Measurements from ENCODE around the gene FST.

Gene FST

DNA sequence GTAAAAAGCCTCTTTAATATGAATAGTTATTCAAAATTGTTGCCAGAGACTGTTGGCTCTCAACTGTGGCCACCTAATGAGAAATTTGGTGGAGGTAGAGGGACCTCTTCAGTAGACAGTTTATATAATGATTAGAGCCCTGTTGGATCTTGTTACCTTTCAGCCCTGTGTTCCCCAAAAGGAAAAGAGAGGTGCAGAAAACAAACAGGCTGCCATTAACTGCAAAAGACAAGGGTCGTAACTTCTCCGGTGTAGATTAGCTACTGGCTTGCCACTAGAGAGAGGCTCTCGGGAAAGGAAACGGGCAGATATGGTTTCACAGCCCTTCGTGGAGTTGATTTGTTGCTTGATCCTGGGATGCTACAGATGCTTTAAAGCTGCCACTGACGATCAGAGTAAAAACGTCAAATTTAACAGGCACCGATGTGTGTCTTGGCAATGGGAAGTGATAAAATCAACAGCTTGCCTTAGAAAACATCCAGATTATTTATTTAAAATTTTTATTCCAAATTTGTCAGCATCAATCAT is 7.8 kb downstream of the FST start:
- H3K4me3 ChIP-seq (ENCODE audit: low read depth in 1 of 2, low read length in 2 of 2): no peak overlapping the region
- no peaks in the 10 kb centered on the region for H3K36me3 ChIP-seq (ENCODE audit: control insufficient read depth in 1 of 2, insufficient read depth in 2 of 2, low read length in 2 of 2)
- no peak overlapping the region for H3K27ac ChIP-seq (ENCODE audit: low read length)
- H3K27me3 ChIP-seq (ENCODE audit: low read depth, low read length): no peaks in the 10 kb centered on the region
- no peaks in the 10 kb centered on the region for H3K4me1 ChIP-seq (ENCODE audit: control insufficient read depth in 1 of 2, insufficient read depth in 2 of 2, low read length in 2 of 2)
- no peaks in the 10 kb centered on the region for H3K9me3 ChIP-seq (ENCODE audit: control insufficient read depth in 1 of 2, low read length in 2 of 2)

DNA sequence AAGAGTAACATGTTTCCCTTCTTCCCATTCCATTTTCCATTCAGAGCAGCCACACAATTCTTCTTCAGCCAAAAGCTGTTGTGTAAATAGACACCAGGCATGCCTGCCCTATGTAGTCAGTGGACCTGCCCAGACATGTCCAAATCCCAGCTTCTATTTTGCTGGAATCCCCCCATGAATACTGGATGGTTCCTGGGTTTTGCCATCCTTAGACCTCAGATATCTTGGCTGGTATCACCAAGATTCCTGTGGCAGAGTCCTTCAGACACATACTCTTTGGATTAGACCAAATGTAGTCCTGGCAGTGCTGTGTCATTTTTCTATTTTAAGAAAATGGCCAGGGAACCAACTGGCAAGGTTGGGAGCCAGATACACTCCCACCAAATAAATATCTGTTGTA is 10.3 kb downstream of the FST start:
- H3K36me3 ChIP-seq (ENCODE audit: control insufficient read depth in 1 of 2, insufficient read depth in 2 of 2, low read length in 2 of 2): no peaks in the 10 kb centered on the region
- H3K27ac ChIP-seq (ENCODE audit: low read length): no peak overlapping the region
- no peaks in the 10 kb centered on the region for H3K4me1 ChIP-seq (ENCODE audit: control insufficient read depth in 1 of 2, insufficient read depth in 2 of 2, low read length in 2 of 2)
- H3K9me3 ChIP-seq (ENCODE audit: control insufficient read depth in 1 of 2, low read length in 2 of 2): peaks cover 0 to 3% of the 10 kb centered on the region in 2 donors
- no peaks in the 10 kb centered on the region for H3K27me3 ChIP-seq (ENCODE audit: low read depth, low read length)
- H3K4me3 ChIP-seq (ENCODE audit: low read depth in 1 of 2, low read length in 2 of 2): no peak overlapping the region

DNA sequence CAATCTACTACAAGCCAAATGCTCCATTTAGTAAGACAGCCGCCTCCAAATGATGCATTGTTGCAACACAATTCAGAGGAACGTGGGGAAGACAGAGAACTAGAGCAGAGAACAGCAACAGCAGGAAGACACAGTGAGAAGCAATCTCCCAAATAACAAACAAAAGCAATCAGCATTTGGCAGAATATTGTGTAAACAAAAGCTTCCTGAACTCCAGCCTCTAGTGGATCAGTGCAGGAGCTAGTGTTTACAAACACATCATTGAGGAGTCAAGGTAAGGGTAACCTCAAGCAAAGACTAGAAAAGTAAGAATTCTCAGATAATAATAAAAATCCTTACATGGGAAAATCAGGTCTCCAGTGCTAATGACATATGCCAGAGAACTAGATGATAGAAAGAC is 20.6 kb downstream of the FST start:
- no peak overlapping the region for H3K4me3 ChIP-seq (ENCODE audit: low read depth in 1 of 2, low read length in 2 of 2)
- no peaks in the 10 kb centered on the region for H3K27me3 ChIP-seq (ENCODE audit: low read depth, low read length)
- no peaks in the 10 kb centered on the region for H3K9me3 ChIP-seq (ENCODE audit: control insufficient read depth in 1 of 2, low read length in 2 of 2)
- H3K4me1 ChIP-seq (ENCODE audit: control insufficient read depth in 1 of 2, insufficient read depth in 2 of 2, low read length in 2 of 2): no peaks in the 10 kb centered on the region
- no peaks in the 10 kb centered on the region for H3K36me3 ChIP-seq (ENCODE audit: control insufficient read depth in 1 of 2, insufficient read depth in 2 of 2, low read length in 2 of 2)
- H3K27ac ChIP-seq (ENCODE audit: low read length): no peak overlapping the region

DNA sequence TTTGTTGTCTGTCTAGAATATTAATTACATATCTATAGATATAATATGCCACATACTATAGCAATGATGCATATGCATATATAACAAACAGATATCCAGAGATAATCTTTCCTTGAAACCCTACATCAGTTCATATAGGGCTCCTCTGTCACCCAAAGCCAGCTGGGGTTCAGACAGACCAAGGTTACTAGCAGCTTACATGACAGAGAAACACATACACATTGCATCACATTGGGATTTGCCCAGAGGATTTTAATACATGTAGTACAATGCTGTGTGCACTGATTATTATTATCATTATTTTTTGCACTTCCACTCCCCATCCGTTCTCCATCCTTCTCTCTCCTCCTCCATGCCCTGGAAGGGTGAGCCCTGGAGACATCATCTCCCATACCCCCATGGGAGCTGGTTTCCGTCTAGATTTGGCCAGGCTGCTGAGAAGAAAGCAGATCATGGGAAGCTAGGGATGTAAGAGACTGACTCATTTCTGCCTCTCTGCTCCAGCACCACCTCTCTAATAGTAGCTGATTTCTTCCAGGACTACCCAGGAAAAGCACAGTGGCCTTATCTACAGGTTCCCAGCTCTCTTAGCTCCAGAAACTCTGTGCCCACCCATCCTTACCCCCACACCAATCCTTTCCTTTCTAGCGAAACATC is 23.3 kb downstream of the FST start:
- no peaks in the 10 kb centered on the region for H3K4me1 ChIP-seq (ENCODE audit: control insufficient read depth in 1 of 2, insufficient read depth in 2 of 2, low read length in 2 of 2)
- H3K36me3 ChIP-seq (ENCODE audit: control insufficient read depth in 1 of 2, insufficient read depth in 2 of 2, low read length in 2 of 2): no peaks in the 10 kb centered on the region
- H3K27me3 ChIP-seq (ENCODE audit: low read depth, low read length): no peaks in the 10 kb centered on the region
- H3K4me3 ChIP-seq (ENCODE audit: low read depth in 1 of 2, low read length in 2 of 2): no peak overlapping the region
- H3K9me3 ChIP-seq (ENCODE audit: control insufficient read depth in 1 of 2, low read length in 2 of 2): peaks cover 0 to 4% of the 10 kb centered on the region in 2 donors
- no peak overlapping the region for H3K27ac ChIP-seq (ENCODE audit: low read length)

DNA sequence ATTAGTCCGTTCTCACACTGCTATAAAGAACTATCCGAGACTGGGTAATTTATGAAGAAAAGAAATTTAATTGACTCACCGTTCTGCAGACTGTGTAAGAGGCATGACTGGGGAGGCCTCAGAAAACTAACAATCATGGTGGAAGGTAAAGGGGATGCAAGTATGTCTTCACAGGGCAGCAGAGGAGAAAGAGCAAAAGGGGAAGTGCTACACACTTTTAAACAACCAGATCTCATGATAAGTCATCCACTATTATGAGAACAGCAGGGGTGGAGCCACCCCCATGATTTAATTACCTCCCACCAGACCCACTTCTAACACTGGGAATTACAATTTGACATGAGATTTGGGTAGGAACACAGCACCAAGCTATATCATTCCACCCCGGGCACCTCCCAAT is 26.6 kb downstream of the FST start:
- H3K27ac ChIP-seq (ENCODE audit: low read length): no peak overlapping the region
- H3K36me3 ChIP-seq (ENCODE audit: control insufficient read depth in 1 of 2, insufficient read depth in 2 of 2, low read length in 2 of 2): no peaks in the 10 kb centered on the region
- H3K4me1 ChIP-seq (ENCODE audit: control insufficient read depth in 1 of 2, insufficient read depth in 2 of 2, low read length in 2 of 2): no peaks in the 10 kb centered on the region
- no peak overlapping the region for H3K4me3 ChIP-seq (ENCODE audit: low read depth in 1 of 2, low read length in 2 of 2)
- H3K9me3 ChIP-seq (ENCODE audit: control insufficient read depth in 1 of 2, low read length in 2 of 2): peaks cover 4 to 18% of the 10 kb centered on the region in 2 donors
- H3K27me3 ChIP-seq (ENCODE audit: low read depth, low read length): no peaks in the 10 kb centered on the region

DNA sequence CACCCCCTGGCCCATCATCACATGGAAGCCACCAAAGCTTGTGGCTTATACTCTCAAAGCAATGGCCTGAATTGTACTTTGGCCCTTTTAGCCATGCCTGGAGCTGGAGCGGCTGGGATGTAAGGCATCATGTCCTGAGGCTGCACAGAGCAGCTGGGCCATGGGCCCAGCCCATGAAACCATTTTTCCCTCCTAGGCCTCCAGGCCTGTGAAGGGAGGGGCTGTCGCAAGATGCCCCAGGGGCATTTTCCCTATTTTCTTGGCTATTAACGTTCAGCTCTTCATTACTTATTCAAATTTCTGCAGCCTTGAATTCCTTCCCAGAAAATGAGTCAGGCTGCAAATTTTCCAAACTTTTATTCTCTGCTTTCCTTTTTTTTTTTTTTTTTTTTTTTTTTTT is 27.7 kb downstream of the FST start:
- Histone ChIP-seq H3K4me1 (ENCODE audit: control insufficient read depth in 1 of 2, insufficient read depth in 2 of 2, low read length in 2 of 2) (no peaks in the 10 kb centered on the region), H3K4me3 (ENCODE audit: low read depth in 1 of 2, low read length in 2 of 2) (no peak overlapping the region), H3K27me3 (ENCODE audit: low read depth, low read length) (no peaks in the 10 kb centered on the region), H3K27ac (ENCODE audit: low read length) (no peak overlapping the region), H3K9me3 (ENCODE audit: control insufficient read depth in 1 of 2, low read length in 2 of 2) (peaks cover 4 to 22% of the 10 kb centered on the region in 2 donors), H3K36me3 (ENCODE audit: control insufficient read depth in 1 of 2, insufficient read depth in 2 of 2, low read length in 2 of 2) (no peaks in the 10 kb centered on the region)

DNA sequence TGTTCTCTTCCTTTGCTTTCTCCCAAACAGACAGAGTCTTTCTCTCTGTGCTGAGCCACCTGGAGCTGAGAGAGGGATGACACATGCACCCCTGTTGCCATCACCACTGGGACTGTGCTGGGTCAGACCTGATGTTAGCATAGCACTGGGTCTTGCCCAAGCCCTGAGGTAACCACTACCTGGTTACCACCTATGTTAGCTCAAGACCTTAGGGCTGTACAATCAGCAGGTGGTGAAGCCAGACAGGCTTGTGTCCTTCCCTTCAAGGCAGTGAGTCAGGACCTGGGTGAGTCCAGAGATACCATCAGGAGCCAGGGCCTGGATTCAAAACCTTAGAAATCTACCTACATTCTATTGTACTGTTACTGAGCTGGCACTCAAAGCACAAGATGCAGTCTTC is 32.1 kb downstream of the FST start:
- Histone ChIP-seq H3K4me3 (ENCODE audit: low read depth in 1 of 2, low read length in 2 of 2) (no peak overlapping the region), H3K4me1 (ENCODE audit: control insufficient read depth in 1 of 2, insufficient read depth in 2 of 2, low read length in 2 of 2) (no peaks in the 10 kb centered on the region), H3K27ac (ENCODE audit: low read length) (no peak overlapping the region), H3K36me3 (ENCODE audit: control insufficient read depth in 1 of 2, insufficient read depth in 2 of 2, low read length in 2 of 2) (no peaks in the 10 kb centered on the region), H3K27me3 (ENCODE audit: low read depth, low read length) (no peaks in the 10 kb centered on the region), H3K9me3 (ENCODE audit: control insufficient read depth in 1 of 2, low read length in 2 of 2) (peaks cover 4 to 22% of the 10 kb centered on the region in 2 donors)

DNA sequence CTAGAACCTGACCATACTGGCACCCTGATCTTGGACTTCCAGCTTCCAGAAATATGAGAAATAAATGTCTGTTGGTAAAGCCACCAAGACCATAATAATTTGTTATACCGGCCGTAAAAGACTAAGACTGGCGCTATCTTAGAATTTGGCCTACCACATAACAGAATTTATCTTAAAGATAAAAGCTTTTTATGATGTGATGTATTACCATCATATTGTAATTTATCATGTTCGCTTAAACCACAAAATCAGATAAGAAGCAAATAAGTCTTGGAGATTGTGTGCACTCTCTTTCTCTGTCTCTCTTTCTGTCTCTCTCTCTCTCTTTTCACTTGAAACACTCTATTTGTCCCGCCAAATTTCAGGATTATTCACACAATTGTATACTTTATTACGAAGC is 35.6 kb downstream of the FST start:
- no peak overlapping the region for H3K4me3 ChIP-seq (ENCODE audit: low read depth in 1 of 2, low read length in 2 of 2)
- H3K4me1 ChIP-seq (ENCODE audit: control insufficient read depth in 1 of 2, insufficient read depth in 2 of 2, low read length in 2 of 2): no peaks in the 10 kb centered on the region
- H3K9me3 ChIP-seq (ENCODE audit: control insufficient read depth in 1 of 2, low read length in 2 of 2): peaks cover 3 to 11% of the 10 kb centered on the region in 2 donors
- H3K27me3 ChIP-seq (ENCODE audit: low read depth, low read length): no peaks in the 10 kb centered on the region
- no peak overlapping the region for H3K27ac ChIP-seq (ENCODE audit: low read length)
- no peaks in the 10 kb centered on the region for H3K36me3 ChIP-seq (ENCODE audit: control insufficient read depth in 1 of 2, insufficient read depth in 2 of 2, low read length in 2 of 2)

DNA sequence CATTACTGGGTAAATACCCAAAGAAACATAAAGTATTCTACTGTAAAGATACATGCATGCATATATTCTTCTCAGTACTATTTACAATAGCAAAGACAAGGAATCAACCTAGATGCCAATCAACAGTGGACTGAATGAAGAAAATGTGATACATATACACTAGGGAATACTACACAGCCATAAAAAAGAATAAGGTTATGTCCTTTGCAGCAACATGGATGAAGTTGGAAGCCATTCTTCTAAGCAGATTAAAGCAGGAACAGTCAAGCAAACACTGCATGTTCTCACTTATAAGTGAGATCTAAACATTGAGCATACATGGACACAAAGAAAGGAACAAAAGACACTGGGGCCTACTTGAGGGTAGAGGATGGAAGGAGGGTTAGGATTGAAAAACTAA is 40.4 kb downstream of the FST start:
- Histone ChIP-seq H3K4me3 (ENCODE audit: low read depth in 1 of 2, low read length in 2 of 2) (no peak overlapping the region), H3K27ac (ENCODE audit: low read length) (no peak overlapping the region), H3K27me3 (ENCODE audit: low read depth, low read length) (no peaks in the 10 kb centered on the region), H3K9me3 (ENCODE audit: control insufficient read depth in 1 of 2, low read length in 2 of 2) (peaks cover 3 to 5% of the 10 kb centered on the region in 2 donors), H3K36me3 (ENCODE audit: control insufficient read depth in 1 of 2, insufficient read depth in 2 of 2, low read length in 2 of 2) (no peaks in the 10 kb centered on the region), H3K4me1 (ENCODE audit: control insufficient read depth in 1 of 2, insufficient read depth in 2 of 2, low read length in 2 of 2) (no peaks in the 10 kb centered on the region)

All from muscle layer of duodenum (tissue), 2 donors.